ENCODE results near the gene AFAP1L2.

Gene AFAP1L2

GRCh38 chr10:114257498-114257897 is 146.8 kb downstream of the AFAP1L2 start:
- ATAC-seq = no peak
- no peak for TF ChIP-seq TCF4 (CRISPR knock-in tag; IDR thresholded peaks at IDR 0.05; ENCODE audit: borderline replicate concordance)
- no peak for TF ChIP-seq ISL1 (CRISPR knock-in tag; IDR thresholded peaks at IDR 0.05)
- no peak for TF ChIP-seq OSR1 (CRISPR knock-in tag; IDR thresholded peaks at IDR 0.05)
- no peak for TF ChIP-seq CREB5 (CRISPR knock-in tag; IDR thresholded peaks at IDR 0.05; ENCODE audit: low read depth)
- no peak for TF ChIP-seq ZNF8 (CRISPR knock-in tag; IDR thresholded peaks at IDR 0.05)
- TF ChIP-seq CSDC2 (CRISPR knock-in tag; IDR thresholded peaks at IDR 0.05) = no peak
- no peak for TF ChIP-seq ZC3H10 (CRISPR knock-in tag; IDR thresholded peaks at IDR 0.05)
- TF ChIP-seq GLIS3 (CRISPR knock-in tag; IDR thresholded peaks at IDR 0.05) = no peak
- TF ChIP-seq POU6F1 (CRISPR knock-in tag; IDR thresholded peaks at IDR 0.05; ENCODE audit: borderline replicate concordance, low read depth) = no peak
- TF ChIP-seq ZFP3 (CRISPR knock-in tag; IDR thresholded peaks at IDR 0.05) = no peak
- TF ChIP-seq RARB (CRISPR knock-in tag; IDR thresholded peaks at IDR 0.05) = no peak
- TF ChIP-seq TSHZ2 (CRISPR knock-in tag; IDR thresholded peaks at IDR 0.05) = no peak
- TF ChIP-seq ZNF70 (CRISPR knock-in tag; IDR thresholded peaks at IDR 0.05) = no peak
- TF ChIP-seq ZNF565 (CRISPR knock-in tag; conservative IDR thresholded peaks at IDR 0.05; ENCODE audit: low read depth) = no peak
- no peak for TF ChIP-seq CSRNP3 (CRISPR knock-in tag; IDR thresholded peaks at IDR 0.05)
- TF ChIP-seq PPARA (CRISPR knock-in tag; IDR thresholded peaks at IDR 0.05; ENCODE audit: borderline replicate concordance) = no peak
- TF ChIP-seq TOX (CRISPR knock-in tag; IDR thresholded peaks at IDR 0.05; ENCODE audit: borderline replicate concordance) = no peak
- TF ChIP-seq ZFP30 (CRISPR knock-in tag; IDR thresholded peaks at IDR 0.05) = no peak

GRCh38 chr10:114256822-114257221 is 147.5 kb downstream of the AFAP1L2 start:
- ATAC-seq = no peak
- TF ChIP-seq ZC3H10 (CRISPR knock-in tag; IDR thresholded peaks at IDR 0.05) = no peak
- TF ChIP-seq TSHZ2 (CRISPR knock-in tag; IDR thresholded peaks at IDR 0.05) = no peak
- no peak for TF ChIP-seq BACH2 (CRISPR knock-in tag; IDR thresholded peaks at IDR 0.05; ENCODE audit: borderline replicate concordance)
- no peak for TF ChIP-seq ARNTL (CRISPR knock-in tag; IDR thresholded peaks at IDR 0.05; ENCODE audit: borderline replicate concordance, low read depth)
- no peak for TF ChIP-seq CSRNP3 (CRISPR knock-in tag; IDR thresholded peaks at IDR 0.05)
- TF ChIP-seq TCF4 (CRISPR knock-in tag; IDR thresholded peaks at IDR 0.05; ENCODE audit: borderline replicate concordance) = no peak
- TF ChIP-seq ZFP3 (CRISPR knock-in tag; IDR thresholded peaks at IDR 0.05) = no peak
- no peak for TF ChIP-seq CSDC2 (CRISPR knock-in tag; IDR thresholded peaks at IDR 0.05)
- no peak for TF ChIP-seq SNAI2 (CRISPR knock-in tag; IDR thresholded peaks at IDR 0.05)
- TF ChIP-seq ZNF8 (CRISPR knock-in tag; IDR thresholded peaks at IDR 0.05) = no peak
- no peak for TF ChIP-seq ISL1 (CRISPR knock-in tag; IDR thresholded peaks at IDR 0.05)
- no peak for TF ChIP-seq ZNF70 (CRISPR knock-in tag; IDR thresholded peaks at IDR 0.05)
- no peak for TF ChIP-seq POU6F1 (CRISPR knock-in tag; IDR thresholded peaks at IDR 0.05; ENCODE audit: borderline replicate concordance, low read depth)
- TF ChIP-seq PPARA (CRISPR knock-in tag; IDR thresholded peaks at IDR 0.05; ENCODE audit: borderline replicate concordance) = no peak
- TF ChIP-seq PATZ1 (CRISPR knock-in tag; IDR thresholded peaks at IDR 0.05; ENCODE audit: borderline replicate concordance) = no peak
